ENCODE measurements around the gene RNF182.

Gene RNF182

DNA sequence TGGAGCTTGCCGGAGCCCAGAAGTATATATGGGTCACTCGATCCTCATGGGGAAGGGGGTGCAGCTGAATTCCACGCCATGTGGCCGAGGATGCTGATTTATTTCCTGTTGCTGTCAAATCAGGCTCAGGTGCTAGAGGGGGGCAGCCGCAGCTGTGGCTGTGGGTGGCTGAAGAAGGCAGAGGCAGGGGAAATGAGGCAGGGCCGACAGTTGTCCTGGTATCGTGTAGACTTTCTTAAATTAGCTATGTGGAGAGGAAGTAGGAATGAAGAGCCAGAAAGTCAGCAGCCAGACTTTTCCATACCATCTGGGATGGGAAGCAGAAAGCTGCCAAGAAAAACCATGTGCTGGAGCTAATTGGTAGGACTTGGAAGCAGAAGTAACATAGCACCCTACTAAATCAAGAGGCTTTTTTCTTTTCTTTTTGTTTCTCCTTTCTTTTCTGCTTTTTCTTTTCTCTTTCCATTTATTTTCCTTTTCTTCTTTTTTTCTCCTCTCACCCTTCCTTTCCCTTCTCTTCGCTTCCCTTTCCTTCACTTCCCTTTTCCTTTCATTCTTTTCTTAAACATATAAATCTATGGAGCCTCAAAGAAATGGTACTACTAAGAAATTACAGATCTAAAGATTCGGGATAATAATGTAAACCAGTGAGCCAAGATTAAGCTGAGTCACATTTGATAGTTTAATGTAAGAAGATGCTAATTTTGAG lies 102.2 kb downstream of the RNF182 start:
- DNase-seq (ENCODE audit: low read depth in 2 of 3, low spot score in 1 of 3): no peak

DNA sequence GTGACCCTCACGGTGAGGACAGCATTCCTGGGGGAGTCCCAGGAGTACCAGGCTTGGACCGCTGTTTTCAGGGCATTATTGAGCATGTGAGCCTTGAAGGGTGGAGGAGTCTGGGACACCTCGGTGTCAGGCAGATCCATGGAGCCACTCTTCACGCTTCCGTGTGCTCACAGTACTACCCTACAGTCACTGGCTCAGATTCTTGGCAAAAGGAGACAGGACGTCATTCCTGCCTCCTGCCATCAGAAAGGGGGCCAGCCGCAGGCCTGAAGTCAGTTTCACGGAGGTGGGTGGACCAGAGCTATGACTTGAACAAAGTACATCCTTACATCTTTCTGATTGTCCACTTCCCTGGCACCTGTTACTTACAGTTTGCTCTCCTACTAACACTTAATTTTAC lies 103.9 kb downstream of the RNF182 start:
- no peak for DNase-seq (ENCODE audit: low read depth in 2 of 3, low spot score in 1 of 3)

DNA sequence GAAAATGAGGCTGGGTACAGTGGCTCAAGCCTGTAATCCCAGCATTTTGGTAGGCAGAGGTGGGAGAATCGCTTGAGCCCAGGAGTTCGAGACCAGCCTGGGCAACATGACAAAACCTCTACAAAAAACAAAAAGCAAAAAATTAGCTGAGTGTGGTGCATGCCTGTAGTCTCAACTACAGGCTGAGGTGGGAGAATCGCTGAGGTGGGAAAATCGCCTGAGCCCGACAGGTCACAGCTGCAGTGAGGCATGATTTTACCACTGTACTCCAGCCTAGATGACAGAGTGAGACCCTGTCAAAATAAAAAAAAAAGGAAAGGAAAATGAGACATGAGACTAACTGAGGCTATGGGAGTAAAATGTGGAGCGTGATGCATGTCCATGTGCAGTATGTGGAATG lies 104.9 kb downstream of the RNF182 start:
- DNase-seq (ENCODE audit: low read depth in 2 of 3, low spot score in 1 of 3): no peak

Data from stimulated activated CD4-positive, alpha-beta T cell treated with anti-CD3 and anti-CD28 coated beads, Interleukin-12 subunit alpha, Interleukin-12 subunit beta, amount 100 ng/mL, for 48 hours (primary cell).